ENCODE measurements around the gene DEPDC7. TPM values are rescaled to one million over a fixed set of nuclear protein-coding genes. Genes with fewer than 3 reads are reported as not detected.

DEPDC7 gene
- polyA plus RNA-seq, 2 of the 4 experiments (the other 2 are of a cell fraction): 15.3 to 16.6 TPM

- Histone ChIP-seq H3K27ac (peak overlapping the region; percentile 91 to 96), H3K4me3 (no peak overlapping the region; the same call in 2 of the 3 replicates), H3K4me2 (peak overlapping the region; percentile 70), H3K9me3 (no peaks in the 10 kb centered on the region), H3K4me1 (peaks cover 83% of the 10 kb centered on the region)
- ATAC-seq (peak; percentile 14 to 34; a peak in 3 of 6 replicates), DNase-seq (ENCODE audit: low read depth in 1 of 2, low spot score in 1 of 2) (peak; percentile 47 to 91), FAIRE-seq (peak; percentile 39)
- 3% methylated on average over 4 of the region's 4 CpGs for WGBS (ENCODE audit: missing lambda C conversion rate)
- ChIA-PET CTCF (interaction anchor here (1.0 to 8.5 kb wide), 3 partner anchors 18 to 84 kb away, joined by 5 to 76 read pairs (median 7); no protein-coding TSS in a partner anchor), POLR2A (interaction anchor here (1.1 to 2.1 kb wide), 3 partner anchors 18 to 29 kb away, joined by 4 to 7 read pairs (median 5); partner anchors contain the start of gene DEPDC7)
- TF ChIP-seq ELK1 (IDR thresholded peaks at IDR 0.05; ENCODE audit: low read depth, low read length) (no peak), CTCF (IDR thresholded peaks at IDR 0.05) (no peak), ZNF302 (CRISPR knock-in tag; IDR thresholded peaks at IDR 0.05) (no peak), EP300 (IDR thresholded peaks at IDR 0.05) (peak; percentile 72 to 90; a peak in 4 of 5 replicates), MYC (IDR thresholded peaks at IDR 0.05; ENCODE audit: borderline replicate concordance, low read length) (no peak), TP53 (CRISPR knock-in tag; IDR thresholded peaks at IDR 0.05) (no peak), ATOH8 (CRISPR knock-in tag; IDR thresholded peaks at IDR 0.05; ENCODE audit: low read depth) (no peak), RNF2 (IDR thresholded peaks at IDR 0.05; ENCODE audit: borderline replicate concordance, low read depth) (no peak), ZC3H11A (IDR thresholded peaks at IDR 0.05) (no peak), PBX3 (IDR thresholded peaks at IDR 0.05) (no peak), FOXS1 (CRISPR knock-in tag; IDR thresholded peaks at IDR 0.05) (no peak), KDM5A (IDR thresholded peaks at IDR 0.05) (no peak), NR3C1 (IDR thresholded peaks at IDR 0.05) (no peak), HOXB5 (CRISPR knock-in tag; IDR thresholded peaks at IDR 0.05) (no peak), RARB (CRISPR knock-in tag; IDR thresholded peaks at IDR 0.05) (no peak), CBX8 (IDR thresholded peaks at IDR 0.05) (no peak), NPAS2 (CRISPR knock-in tag; IDR thresholded peaks at IDR 0.05; ENCODE audit: borderline replicate concordance) (no peak), HOXA7 (CRISPR knock-in tag; IDR thresholded peaks at IDR 0.05) (no peak), FOSB (CRISPR knock-in tag; IDR thresholded peaks at IDR 0.05) (no peak), ESRRA (IDR thresholded peaks at IDR 0.05; ENCODE audit: borderline replicate concordance, low read length) (no peak), BHLHE40 (IDR thresholded peaks at IDR 0.05; ENCODE audit: low read depth, low read length) (no peak), E2F6 (IDR thresholded peaks at IDR 0.05; ENCODE audit: borderline replicate concordance, low read depth) (no peak), HOXB13 (CRISPR knock-in tag; IDR thresholded peaks at IDR 0.05; ENCODE audit: low read depth) (no peak), RFX5 (IDR thresholded peaks at IDR 0.05) (no peak), POLR2A (IDR thresholded peaks at IDR 0.05; ENCODE audit: low read length) (no peak), CHD2 (IDR thresholded peaks at IDR 0.05; ENCODE audit: low read length, partially characterized antibody) (no peak), PHF8 (IDR thresholded peaks at IDR 0.05; ENCODE audit: borderline replicate concordance, low read depth) (no peak), POLR2AphosphoS2 (conservative IDR thresholded peaks at IDR 0.05; ENCODE audit: low read length) (no peak), ZFP36 (IDR thresholded peaks at IDR 0.05; ENCODE audit: borderline replicate concordance, partially characterized antibody) (no peak), EHF (CRISPR knock-in tag; IDR thresholded peaks at IDR 0.05) (no peak), TFCP2L1 (CRISPR knock-in tag; IDR thresholded peaks at IDR 0.05) (no peak), HES2 (IDR thresholded peaks at IDR 0.05) (no peak), ZSCAN20 (CRISPR knock-in tag; IDR thresholded peaks at IDR 0.05) (no peak)
These were observed 28.6 kb downstream of the DEPDC7 start for GRCh38 chr11:33044285-33044756.
